M059J (cell line): Measurements from ENCODE around the gene PLCB1. TPM values are rescaled to one million over a fixed set of nuclear protein-coding genes. Genes with fewer than 3 reads are reported as not detected.

Source experiments
- DNase-seq: peaks from one replicate; pipeline ENCODE4 v3.0.0-alpha.2; 2012; ENCODE audit warnings: low read depth
- total RNA-seq: library from RNA; depleted of rRNA; stranded (reverse); fragments of >200 nt; shearing (Covaris generic); gene quantifications from 2 replicates; pipeline ENCODE4 v1.2.3, GENCODE V29; 2014

The PLCB1 gene
- total RNA-seq, 1 experiment from 2014 or later = 0.94 TPM

- no peak for DNase-seq
Observed at GRCh38 chr20:8657664-8658063, 525.6 kb downstream of the PLCB1 start.

GRCh38 chr20:8658103-8658502, 526.0 kb downstream of the PLCB1 start:
- no peak for DNase-seq

- peak; percentile 9 for DNase-seq
Observed at GRCh38 chr20:8661229-8661952, 529.3 kb downstream of the PLCB1 start.

- no peak for DNase-seq
Observed at GRCh38 chr20:8662433-8662954, 530.4 kb downstream of the PLCB1 start.

GRCh38 chr20:8663424-8663823, 531.4 kb downstream of the PLCB1 start:
- DNase-seq = no peak

GRCh38 chr20:8664778-8665177, 532.7 kb downstream of the PLCB1 start:
- peak; percentile 12 for DNase-seq

- no peak for DNase-seq
Observed at GRCh38 chr20:8667306-8667705, 535.2 kb downstream of the PLCB1 start.

GRCh38 chr20:8670207-8670892, 538.3 kb downstream of the PLCB1 start:
- DNase-seq = no peak

- DNase-seq = no peak
Observed at GRCh38 chr20:8670893-8671215, 538.8 kb downstream of the PLCB1 start.

GRCh38 chr20:8671370-8671961, 539.4 kb downstream of the PLCB1 start:
- no peak for DNase-seq

GRCh38 chr20:8673116-8673515, 541.0 kb downstream of the PLCB1 start:
- no peak for DNase-seq

- DNase-seq = no peak
Observed at GRCh38 chr20:8675896-8676295, 543.8 kb downstream of the PLCB1 start.

GRCh38 chr20:8678098-8678776, 546.2 kb downstream of the PLCB1 start:
- DNase-seq = no peak

GRCh38 chr20:8689337-8689736, 557.3 kb downstream of the PLCB1 start:
- DNase-seq = no peak

GRCh38 chr20:8690074-8690473, 558.0 kb downstream of the PLCB1 start:
- no peak for DNase-seq

- DNase-seq = peak; percentile 23
Observed at GRCh38 chr20:8693709-8694108, 561.6 kb downstream of the PLCB1 start.

- no peak for DNase-seq
Observed at GRCh38 chr20:8700756-8701155, 568.7 kb downstream of the PLCB1 start.

GRCh38 chr20:8706961-8707700, 575.1 kb downstream of the PLCB1 start:
- no peak for DNase-seq

- no peak for DNase-seq
Observed at GRCh38 chr20:8709627-8710026, 577.6 kb downstream of the PLCB1 start.

GRCh38 chr20:8711501-8711900, 579.4 kb downstream of the PLCB1 start:
- DNase-seq = no peak

- no peak for DNase-seq
Observed at GRCh38 chr20:8714206-8714605, 582.1 kb downstream of the PLCB1 start.

GRCh38 chr20:8718279-8718678, 586.2 kb downstream of the PLCB1 start:
- peak; percentile 7 for DNase-seq
